GM12874 (cell line): Measurements from ENCODE around the gene AP2B1.

ENCODE experiments used
- CTCF ChIP-seq: IDR thresholded peaks from 2 replicates; pipeline ENCODE4 v1.5.1; 2011; ENCODE audit warnings: low read depth, mild to moderate bottlenecking, control low read depth, low read length, moderate library complexity; ENCODE audit not compliant: insufficient read depth

The AP2B1 gene

GRCh38 chr17:35738519-35739133, 151.5 kb downstream of the AP2B1 start:
- no peak for TF ChIP-seq CTCF

- TF ChIP-seq CTCF: no peak
Observed at GRCh38 chr17:35740216-35740615, 153.1 kb downstream of the AP2B1 start.

- TF ChIP-seq CTCF: no peak
Observed at GRCh38 chr17:35740997-35741931, 154.1 kb downstream of the AP2B1 start.

- no peak for TF ChIP-seq CTCF
Observed at GRCh38 chr17:35742496-35742895, 155.4 kb downstream of the AP2B1 start.

- no peak for TF ChIP-seq CTCF
Observed at GRCh38 chr17:35742896-35743477, 155.9 kb downstream of the AP2B1 start.

- no peak for TF ChIP-seq CTCF
Observed at GRCh38 chr17:35743626-35744328, 156.7 kb downstream of the AP2B1 start.

GRCh38 chr17:35744830-35745229, 157.7 kb downstream of the AP2B1 start:
- no peak for TF ChIP-seq CTCF
